HepG2 (cell line): Measurements from ENCODE around the gene CCDC88A. TPM values are rescaled to one million over a fixed set of nuclear protein-coding genes. Genes with fewer than 3 reads are reported as not detected.

Experiments
- CREBL2 ChIP-seq: sonication (generic); formaldehyde crosslinking; IDR thresholded peaks from 2 replicates; pipeline ENCODE4 v1.8.1; 2023; ENCODE audit warnings: missing genetic modification reagents, mild to moderate bottlenecking, borderline replicate concordance
- E2F2 ChIP-seq: sonication (generic); formaldehyde crosslinking; IDR thresholded peaks from 2 replicates; pipeline ENCODE4 v1.4.0; 2020; ENCODE audit warnings: missing genetic modification reagents, borderline replicate concordance
- GPN1 ChIP-seq: sonication (generic); formaldehyde crosslinking; IDR thresholded peaks from 2 replicates; pipeline ENCODE4 v1.5.1; 2020; ENCODE audit warnings: missing genetic modification reagents, borderline replicate concordance
- JUN ChIP-seq: sonication (generic); formaldehyde crosslinking; IDR thresholded peaks from 2 replicates; pipeline ENCODE4 v1.4.0; 2020; ENCODE audit warnings: mild to moderate bottlenecking, missing genetic modification reagents
- KLF15 ChIP-seq: sonication (generic); formaldehyde crosslinking; IDR thresholded peaks from 2 replicates; pipeline ENCODE4 v1.8.1; 2023; ENCODE audit warnings: borderline replicate concordance, mild to moderate bottlenecking, inconsistent platforms, missing genetic modification reagents, mixed read lengths
- MED1 ChIP-seq: sonication (generic); formaldehyde crosslinking; IDR thresholded peaks from 2 replicates; pipeline ENCODE4 v1.4.0; 2020; ENCODE audit warnings: missing genetic modification reagents
- RERE ChIP-seq: IDR thresholded peaks from 2 replicates; pipeline ENCODE4 v1.6.1; 2016; ENCODE audit warnings: low read depth, missing genetic modification reagents, missing compliant biosample characterization
- SSRP1 ChIP-seq: IDR thresholded peaks from 2 replicates; pipeline ENCODE4 v1.6.1; 2016; ENCODE audit warnings: control low read depth
- TRAFD1 ChIP-seq: sonication (generic); formaldehyde crosslinking; IDR thresholded peaks from 2 replicates; pipeline ENCODE4 v1.5.1; 2020; ENCODE audit warnings: missing genetic modification reagents, mild to moderate bottlenecking, borderline replicate concordance
- ZBTB1 ChIP-seq: sonication (generic); formaldehyde crosslinking; IDR thresholded peaks from 2 replicates; pipeline ENCODE4 v1.4.0; 2020; ENCODE audit warnings: missing genetic modification reagents, borderline replicate concordance
- ZMAT3 ChIP-seq: sonication (generic); formaldehyde crosslinking; conservative IDR thresholded peaks from 2 replicates; pipeline ENCODE4 v1.7.0; 2021; ENCODE audit warnings: missing genetic modification reagents
- ZNF280B ChIP-seq: sonication (generic); formaldehyde crosslinking; IDR thresholded peaks from 2 replicates; pipeline ENCODE4 v1.5.0; 2020; ENCODE audit warnings: missing genetic modification reagents, mild to moderate bottlenecking, borderline replicate concordance
- ZNF329 ChIP-seq: sonication (generic); formaldehyde crosslinking; IDR thresholded peaks from 2 replicates; pipeline ENCODE4 v1.9.0; 2021; ENCODE audit warnings: low read depth, mild to moderate bottlenecking, missing genetic modification reagents
- ZNF781 ChIP-seq: sonication (generic); formaldehyde crosslinking; IDR thresholded peaks from 2 replicates; pipeline ENCODE4 v1.5.1; 2020; ENCODE audit warnings: borderline replicate concordance, mild to moderate bottlenecking, missing genetic modification reagents; ENCODE audit errors: not compliant biosample characterization
- ZSCAN12 ChIP-seq: sonication (generic); formaldehyde crosslinking; IDR thresholded peaks from 2 replicates; pipeline ENCODE4 v1.9.0; 2021; ENCODE audit warnings: mild to moderate bottlenecking, missing genetic modification reagents
- ZSCAN31 ChIP-seq: sonication (generic); formaldehyde crosslinking; IDR thresholded peaks from 2 replicates; pipeline ENCODE4 v1.5.0; 2020; ENCODE audit warnings: low read depth, mild to moderate bottlenecking, missing genetic modification reagents
- polyA plus RNA-seq, 8 experiments: library from polyadenylated mRNA; depleted of rRNA in 3 of 8; stranded (reverse) in 7 of 8; unstranded in 1 of 8; fragments of >200 nt; fragmentation: Illumina TruSeq in 4 of 8; extraction: Trizol in 4 of 8; gene quantifications; 2 replicates each; pipeline versions ENCODE4 v1.2.1 to v1.2.3, GENCODE V29; 2011 to 2016; ENCODE audit warnings: low read depth in 4 of 8, missing spikeins in 1 of 8, mixed read lengths in 1 of 8; ENCODE audit not compliant: insufficient read depth in 1 of 8
- total RNA-seq, 5 experiments: library from RNA; depleted of rRNA; stranded (reverse); fragments of >200 nt; fragmentation: Illumina TruSeq; extraction: Trizol; gene quantifications; 2 replicates each; pipeline ENCODE4 v1.2.3, GENCODE V29; 2016; ENCODE audit warnings: low read depth in 1 of 5

CCDC88A gene
- total and polyA plus RNA-seq, 2 of the 13 experiments (the other 11 are each of a cell fraction or from before 2014, with no cell fraction given): 43.2 to 84.1 TPM

GRCh38 chr2:55419679-55420438, at the start of gene CCDC88A (continued):
- TF ChIP-seq KLF15 (CRISPR knock-in tag) (peak; percentile 93; the same call in 1 of the 2 replicates), GPN1 (CRISPR knock-in tag) (no peak), TRAFD1 (CRISPR knock-in tag) (no peak), ZMAT3 (CRISPR knock-in tag) (peak; percentile 98), RERE (peak; percentile 83), ZNF329 (CRISPR knock-in tag) (peak; percentile 92), CREBL2 (CRISPR knock-in tag) (peak; percentile 87; the same call in 1 of the 2 replicates), ZNF781 (peak; percentile 96), ZBTB1 (CRISPR knock-in tag) (0 out of 2 replicates have a peak, but pooled peaks have one; percentile 24), JUN (peak; percentile 39; the same call in 1 of the 2 replicates), ZNF280B (CRISPR knock-in tag) (peak; percentile 84; the same call in 1 of the 2 replicates), ZSCAN12 (CRISPR knock-in tag) (no peak), MED1 (peak; percentile 95), ZSCAN31 (CRISPR knock-in tag) (peak; percentile 97), E2F2 (CRISPR knock-in tag) (peak; percentile 94), SSRP1 (CRISPR knock-in tag) (peak; percentile 83; the same call in 1 of the 2 replicates)
